Measurements from ENCODE around the gene LAMA1.
A peak's percentile ranks its signal among the peaks of the same experiment; 100 is the strongest.
"Not testable (repeated sequence)": the region's sequence is repeated elsewhere in the genome, so short reads cannot be mapped to it uniquely, and the experiment has no call there.

LAMA1 gene, protein sequence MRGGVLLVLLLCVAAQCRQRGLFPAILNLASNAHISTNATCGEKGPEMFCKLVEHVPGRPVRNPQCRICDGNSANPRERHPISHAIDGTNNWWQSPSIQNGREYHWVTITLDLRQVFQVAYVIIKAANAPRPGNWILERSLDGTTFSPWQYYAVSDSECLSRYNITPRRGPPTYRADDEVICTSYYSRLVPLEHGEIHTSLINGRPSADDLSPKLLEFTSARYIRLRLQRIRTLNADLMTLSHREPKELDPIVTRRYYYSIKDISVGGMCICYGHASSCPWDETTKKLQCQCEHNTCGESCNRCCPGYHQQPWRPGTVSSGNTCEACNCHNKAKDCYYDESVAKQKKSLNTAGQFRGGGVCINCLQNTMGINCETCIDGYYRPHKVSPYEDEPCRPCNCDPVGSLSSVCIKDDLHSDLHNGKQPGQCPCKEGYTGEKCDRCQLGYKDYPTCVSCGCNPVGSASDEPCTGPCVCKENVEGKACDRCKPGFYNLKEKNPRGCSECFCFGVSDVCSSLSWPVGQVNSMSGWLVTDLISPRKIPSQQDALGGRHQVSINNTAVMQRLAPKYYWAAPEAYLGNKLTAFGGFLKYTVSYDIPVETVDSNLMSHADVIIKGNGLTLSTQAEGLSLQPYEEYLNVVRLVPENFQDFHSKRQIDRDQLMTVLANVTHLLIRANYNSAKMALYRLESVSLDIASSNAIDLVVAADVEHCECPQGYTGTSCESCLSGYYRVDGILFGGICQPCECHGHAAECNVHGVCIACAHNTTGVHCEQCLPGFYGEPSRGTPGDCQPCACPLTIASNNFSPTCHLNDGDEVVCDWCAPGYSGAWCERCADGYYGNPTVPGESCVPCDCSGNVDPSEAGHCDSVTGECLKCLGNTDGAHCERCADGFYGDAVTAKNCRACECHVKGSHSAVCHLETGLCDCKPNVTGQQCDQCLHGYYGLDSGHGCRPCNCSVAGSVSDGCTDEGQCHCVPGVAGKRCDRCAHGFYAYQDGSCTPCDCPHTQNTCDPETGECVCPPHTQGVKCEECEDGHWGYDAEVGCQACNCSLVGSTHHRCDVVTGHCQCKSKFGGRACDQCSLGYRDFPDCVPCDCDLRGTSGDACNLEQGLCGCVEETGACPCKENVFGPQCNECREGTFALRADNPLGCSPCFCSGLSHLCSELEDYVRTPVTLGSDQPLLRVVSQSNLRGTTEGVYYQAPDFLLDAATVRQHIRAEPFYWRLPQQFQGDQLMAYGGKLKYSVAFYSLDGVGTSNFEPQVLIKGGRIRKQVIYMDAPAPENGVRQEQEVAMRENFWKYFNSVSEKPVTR (N-terminal part only)

DNA sequence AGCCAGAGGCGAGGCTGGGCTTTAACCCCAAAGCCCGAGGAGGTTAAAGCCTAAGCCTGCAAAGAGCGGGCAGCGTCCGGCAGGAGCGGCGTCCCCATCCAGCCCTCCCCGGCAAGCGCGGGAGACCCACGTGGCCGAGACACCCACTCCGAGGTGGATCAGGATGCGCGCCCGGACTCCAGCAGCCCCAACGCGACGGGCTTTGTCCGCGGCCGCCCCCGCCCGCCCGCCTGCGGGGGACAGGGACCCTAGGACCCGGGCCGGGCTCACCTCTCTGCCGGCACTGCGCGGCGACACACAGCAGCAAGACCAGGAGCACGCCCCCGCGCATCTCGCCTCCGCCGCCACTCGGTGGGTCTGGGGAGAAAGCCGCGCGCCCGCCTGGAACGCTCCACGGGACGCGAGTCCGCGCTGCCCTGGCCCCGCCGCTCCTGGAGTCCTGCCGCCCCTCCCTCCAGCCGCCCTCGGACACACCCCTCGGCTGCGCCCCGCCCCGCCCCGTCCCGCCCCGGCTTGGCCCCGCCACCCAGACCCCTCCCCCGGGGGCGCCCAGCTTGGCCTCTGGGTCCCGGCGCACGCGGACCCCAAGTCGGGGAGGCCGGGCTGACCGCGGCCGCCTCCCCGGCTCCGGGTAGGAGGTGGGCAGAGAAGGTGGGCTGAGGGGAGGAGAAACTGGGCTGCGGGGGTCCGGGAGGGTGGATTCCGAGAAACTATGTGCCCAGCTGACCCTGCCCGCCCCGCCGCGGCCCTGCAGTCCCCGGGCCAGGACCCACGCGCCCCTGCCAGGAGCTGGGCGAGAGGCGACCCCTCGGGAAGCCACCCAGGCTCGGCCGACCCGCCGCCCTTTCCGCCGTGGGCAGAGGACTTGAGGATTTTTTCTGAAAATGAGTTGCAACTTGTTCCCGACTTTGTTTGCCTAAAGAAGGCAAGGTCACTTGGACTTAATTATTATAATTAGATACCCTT is at the start of gene LAMA1:
LAMA1 (minus strand) TSS at position 408 of the 966 bp plus-strand sequence; CDS start at position 331, 77 bp downstream.
- DNase-seq: no peak

DNA sequence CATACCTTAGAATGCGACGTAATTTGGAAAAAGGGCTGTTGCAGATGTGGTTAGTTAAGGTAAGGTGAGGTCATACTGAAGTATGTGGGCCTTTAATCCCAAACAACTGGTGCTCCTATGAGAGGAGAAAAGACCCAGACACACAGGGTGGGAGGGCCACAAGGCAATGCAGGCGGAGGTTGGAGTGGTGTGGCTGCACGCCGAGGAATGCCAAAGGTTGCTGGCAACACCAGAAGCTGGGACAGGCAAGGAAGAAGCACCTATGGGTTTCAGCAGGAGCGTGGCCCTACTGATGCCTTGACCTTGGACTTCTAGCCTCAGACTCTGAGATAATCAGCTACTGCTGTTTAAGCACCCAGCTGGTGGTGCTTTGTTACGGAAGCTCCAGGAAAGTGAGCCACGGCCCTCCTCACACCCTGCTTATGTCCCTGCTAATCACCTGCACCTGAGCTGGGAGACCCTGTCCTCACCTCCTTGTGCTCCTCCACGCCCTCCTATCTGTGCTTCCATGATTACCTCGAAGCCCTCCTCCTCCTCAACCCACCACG is 48.3 kb upstream of the LAMA1 start:
- DNase-seq: no peak

DNA sequence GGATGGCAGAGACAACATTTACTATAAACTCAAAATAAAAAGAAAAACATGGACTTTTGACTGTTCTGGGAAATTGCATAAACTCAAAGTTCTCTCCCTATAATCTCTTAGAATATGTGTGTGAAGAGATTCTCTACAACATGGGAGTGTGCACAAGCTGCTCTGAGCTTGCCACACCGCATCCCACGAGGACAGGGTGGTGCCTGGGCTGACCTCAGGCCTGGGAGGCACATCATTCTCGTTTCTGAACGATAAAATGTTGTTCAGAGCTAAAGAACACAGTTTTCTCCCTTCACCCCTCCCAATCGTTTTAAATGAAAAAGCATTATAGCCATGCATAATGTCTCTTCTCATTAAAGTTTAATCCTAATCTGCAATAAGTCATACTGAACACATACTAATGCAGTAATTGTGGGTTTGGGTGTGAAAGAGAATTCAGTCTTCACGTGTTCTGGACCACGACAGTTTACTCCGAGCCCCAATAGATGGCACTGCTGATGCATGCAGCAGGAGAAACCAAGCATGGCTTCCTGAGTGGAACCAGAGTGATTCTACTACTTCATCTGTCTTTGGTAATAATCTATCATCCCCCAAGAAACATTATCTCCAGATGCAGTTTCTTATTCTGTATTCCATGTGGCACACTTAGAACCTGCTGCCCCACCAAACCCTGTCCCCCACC is 46.9 kb upstream of the LAMA1 start:
- DNase-seq: no peak

DNA sequence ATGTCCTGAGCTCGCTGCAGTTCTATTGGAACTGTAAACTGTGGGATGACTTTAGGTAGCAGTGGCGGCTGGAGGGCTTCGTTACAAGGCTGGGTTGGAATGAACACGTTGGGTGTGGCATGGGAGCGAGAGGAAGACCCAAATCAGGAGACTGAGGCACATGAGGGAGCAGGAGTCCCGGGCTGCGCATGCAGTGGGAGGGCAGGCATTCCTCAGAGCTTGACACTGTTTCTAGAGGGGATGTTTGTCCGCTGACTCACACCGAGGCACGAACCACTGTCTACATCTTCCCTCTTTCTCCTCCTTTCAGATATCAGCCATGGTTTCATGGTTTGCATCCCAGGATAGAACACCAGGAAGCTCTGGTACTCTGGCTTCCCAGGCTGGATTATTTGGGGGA is 40.6 kb upstream of the LAMA1 start:
- no peak for DNase-seq

DNA sequence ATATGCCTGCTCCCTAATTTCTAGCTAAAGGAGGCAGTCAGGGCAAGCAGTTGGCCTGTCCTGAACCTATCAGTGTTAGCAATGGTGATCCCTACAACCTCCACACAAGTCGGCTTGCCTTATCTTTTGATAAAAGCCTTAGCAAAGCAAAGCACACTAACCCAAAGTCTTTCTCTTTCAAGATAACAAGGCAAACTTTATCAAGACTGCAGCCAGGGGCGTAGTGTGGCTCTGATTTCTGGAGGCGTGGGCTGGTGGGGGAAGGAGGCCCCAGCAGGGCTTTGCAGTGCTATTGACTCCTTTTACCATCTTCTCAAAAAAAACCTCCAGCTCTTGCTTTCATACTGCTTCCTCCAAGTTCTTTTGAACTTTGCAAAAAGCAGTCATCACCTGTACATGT is 40.2 kb upstream of the LAMA1 start:
- DNase-seq: no peak

DNA sequence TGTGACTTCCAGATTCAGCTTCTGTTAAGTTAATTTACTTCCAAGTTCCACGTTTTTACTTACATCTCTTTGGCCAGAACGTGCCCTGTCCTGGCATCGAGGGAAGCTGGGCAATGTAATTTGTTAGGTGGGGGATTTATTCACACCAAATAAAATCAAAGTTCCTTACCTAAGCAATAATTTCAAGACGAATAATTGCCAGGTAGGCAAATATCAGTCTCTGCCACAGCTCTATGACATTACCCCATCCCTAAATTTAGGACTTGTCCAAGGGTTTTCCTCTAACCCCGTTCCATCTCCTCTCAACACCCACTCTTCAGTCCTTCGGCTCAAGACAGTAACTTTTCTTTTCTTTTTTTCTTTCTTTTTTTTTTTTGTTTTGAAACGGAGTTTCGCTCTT is 38.3 kb upstream of the LAMA1 start:
- DNase-seq: no peak

DNA sequence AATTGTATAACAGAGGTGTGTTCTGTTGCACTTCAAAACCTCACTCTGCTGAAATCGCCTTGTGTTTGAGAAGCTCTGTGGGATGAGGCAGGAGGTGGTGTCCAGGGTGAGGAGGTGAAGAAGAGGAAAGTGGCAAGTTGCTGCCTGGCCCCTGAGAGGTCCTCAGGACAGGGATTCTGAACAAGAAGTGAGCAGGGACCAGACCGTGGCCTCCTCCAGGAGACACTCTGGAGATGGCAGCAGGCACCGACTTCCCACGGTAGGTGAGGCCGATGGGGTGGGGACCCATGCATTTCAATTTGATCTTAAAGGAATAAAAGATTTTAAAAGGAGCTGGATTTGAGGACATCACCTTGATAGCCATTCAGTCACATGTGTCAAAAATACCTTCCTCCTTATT is 37.5 kb upstream of the LAMA1 start:
- DNase-seq: no peak

DNA sequence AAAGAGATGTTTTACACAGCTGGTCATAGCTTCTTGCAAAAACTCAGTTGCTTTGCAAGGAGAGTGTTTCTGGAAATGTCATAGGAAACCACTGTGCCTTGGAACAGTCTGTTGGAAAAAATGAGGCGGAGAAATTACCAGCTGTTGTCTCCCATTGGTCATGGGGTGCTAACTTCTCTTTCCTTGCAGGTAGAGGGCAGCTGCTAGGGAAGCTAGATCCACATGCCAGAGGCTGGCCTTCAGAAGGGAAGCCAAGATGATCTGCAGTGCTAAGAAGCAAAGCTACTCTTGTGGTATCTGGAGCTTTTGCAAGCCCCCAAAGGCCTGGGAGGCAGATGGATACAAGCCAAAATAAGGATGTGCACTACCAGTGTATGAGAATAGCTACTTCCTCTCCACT is 34.8 kb upstream of the LAMA1 start:
- DNase-seq: no peak

DNA sequence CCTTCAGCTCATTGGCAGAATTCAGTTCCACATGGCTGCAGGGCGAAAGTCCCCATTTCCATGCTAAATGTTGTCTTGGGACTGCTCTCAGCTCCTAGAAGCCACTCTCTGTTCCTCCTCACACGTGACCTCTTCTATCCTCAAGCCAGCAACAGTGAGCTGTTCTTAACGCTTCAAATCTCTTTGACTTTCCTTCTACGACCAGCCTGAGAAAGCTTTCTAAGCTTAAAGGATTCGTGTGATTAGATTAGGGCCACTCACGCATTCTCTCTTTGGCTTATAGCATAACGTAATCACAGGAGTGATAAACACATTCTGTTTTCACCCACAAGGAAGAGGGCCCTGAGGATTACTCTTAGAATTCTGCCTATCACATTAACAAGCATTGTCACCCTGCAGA is 29.8 kb upstream of the LAMA1 start:
- DNase-seq: no peak

DNA sequence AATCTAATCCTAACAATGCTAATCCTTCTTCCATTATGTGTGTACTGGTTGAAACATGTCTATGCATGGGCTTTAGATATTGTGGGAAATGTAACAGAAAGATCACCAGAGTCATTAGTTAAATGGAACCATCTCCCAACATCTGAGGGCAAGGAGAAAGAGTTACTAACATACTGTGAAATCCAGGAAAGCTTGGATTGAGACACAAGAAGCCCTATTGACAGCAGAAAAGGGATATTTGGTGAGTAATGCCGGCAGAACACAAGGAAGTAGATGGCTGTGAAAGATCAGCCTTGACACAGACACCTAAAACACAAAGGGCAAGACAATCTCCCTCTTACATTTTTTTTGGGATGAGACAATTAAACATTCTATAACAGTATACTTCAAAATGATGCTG is 28.5 kb upstream of the LAMA1 start:
- no peak for DNase-seq

DNA sequence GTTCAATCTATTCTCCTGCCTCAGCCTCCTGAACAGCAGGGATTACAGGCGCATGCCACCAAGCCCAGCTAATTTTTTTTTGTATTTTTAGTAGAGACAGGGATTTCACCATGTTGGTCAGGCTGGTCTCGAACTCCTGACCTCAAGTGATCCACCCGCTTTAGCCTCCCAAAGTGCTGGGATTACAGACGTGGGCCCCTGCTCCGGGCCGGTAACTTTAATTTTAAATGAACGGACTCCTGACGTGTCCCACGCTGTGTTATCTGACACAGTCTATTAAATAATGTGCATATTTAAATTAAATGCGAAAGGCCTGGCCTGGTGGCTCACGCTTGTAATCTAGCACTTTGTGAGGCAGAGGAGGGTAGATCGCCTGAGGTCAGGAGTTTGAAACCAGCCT is 27.3 kb upstream of the LAMA1 start:
- DNase-seq: not testable (repeated sequence)

DNA sequence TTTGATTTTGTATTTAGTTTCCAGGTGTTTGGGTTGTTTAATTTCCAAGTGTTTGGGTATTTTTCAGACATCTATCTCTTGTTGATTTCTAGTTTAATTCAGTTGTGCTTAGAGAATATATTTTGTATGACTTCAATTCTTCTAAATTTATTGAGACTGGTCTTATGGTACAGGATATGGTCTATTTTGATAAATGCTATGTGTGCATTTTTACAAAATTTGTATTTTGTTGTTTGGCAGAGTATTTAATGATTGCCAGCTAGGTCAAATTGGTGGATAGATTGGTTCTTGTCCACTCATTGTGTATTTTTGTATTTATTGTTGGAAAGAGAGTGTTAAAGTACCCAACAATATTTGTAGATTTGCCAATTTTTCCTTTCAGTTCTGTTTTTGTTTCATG is 23.7 kb upstream of the LAMA1 start:
- no peak for DNase-seq

DNA sequence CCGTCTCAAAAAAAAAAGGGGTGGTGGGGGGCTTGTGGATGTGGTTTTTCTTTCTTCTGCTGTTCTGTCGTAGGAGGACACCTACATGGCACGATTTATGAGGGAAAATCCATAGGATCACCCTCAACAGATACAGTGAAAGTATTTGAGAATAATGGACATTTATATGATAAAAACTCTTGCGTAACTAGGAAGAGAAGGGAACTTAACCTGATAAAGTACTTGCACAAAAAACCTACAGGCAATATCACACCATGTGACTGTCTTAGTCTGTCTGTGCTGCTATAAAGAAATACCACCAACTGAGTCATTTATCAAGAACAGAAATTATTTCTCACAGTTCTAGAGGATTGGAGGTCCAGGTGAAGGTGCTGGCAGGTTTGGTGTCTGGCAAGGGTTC is 21.8 kb upstream of the LAMA1 start:
- no peak for DNase-seq

DNA sequence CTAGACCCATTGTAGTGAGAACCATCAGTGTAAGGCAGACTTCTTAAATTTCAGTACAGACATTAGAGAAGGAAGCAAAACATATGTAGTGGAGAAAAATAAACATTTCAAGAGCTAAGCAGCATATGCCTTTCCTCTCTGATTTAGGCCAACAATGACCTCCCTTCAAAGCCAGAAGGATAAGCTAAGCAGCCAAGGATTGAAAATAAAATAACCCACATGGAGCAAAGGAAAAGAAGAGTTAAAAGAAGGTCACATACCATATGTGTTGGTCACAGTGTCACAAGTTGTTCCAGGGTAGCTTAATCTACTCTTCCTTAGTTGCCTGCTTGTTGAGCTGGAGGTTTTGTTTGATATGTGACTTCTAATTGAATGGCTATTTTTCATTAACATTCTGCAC is 15.6 kb upstream of the LAMA1 start:
- no peak for DNase-seq

DNA sequence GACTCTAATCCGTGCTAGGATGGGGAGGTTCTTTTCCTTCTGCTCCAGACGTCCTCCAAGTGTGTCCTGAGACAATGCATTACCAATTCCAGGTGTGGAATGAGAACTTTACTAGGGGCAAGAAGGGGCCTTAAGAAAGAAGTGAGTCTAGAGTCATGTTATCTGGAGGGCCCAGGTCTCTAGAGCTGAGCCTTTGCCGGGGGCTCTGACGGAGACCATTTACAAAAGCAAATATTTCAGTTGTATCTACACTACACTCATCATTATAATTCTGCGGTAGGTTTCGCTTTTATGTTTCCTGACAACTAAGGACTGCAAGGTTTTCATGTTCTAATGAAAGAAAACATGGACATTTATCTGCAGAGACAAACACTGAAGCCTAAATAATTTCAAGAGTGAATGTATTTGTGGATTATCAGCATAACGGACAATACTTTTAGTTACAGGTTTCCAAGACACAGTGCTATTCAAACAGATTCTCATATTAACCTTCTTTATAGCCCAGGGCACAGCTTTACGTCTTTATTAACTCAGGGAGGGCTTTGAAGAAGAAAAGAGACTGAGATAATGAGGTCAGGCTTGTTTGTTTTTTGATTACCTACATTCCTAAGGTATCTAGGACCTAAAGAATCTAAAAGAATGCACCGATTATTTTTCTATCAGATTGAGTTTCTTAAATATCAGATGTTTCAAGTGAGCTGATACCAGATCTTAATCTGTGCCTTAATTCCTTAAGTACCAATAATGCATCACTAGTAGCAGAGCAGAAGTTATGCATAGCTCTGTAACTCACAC is 15.0 kb upstream of the LAMA1 start:
- DNase-seq: no peak

DNA sequence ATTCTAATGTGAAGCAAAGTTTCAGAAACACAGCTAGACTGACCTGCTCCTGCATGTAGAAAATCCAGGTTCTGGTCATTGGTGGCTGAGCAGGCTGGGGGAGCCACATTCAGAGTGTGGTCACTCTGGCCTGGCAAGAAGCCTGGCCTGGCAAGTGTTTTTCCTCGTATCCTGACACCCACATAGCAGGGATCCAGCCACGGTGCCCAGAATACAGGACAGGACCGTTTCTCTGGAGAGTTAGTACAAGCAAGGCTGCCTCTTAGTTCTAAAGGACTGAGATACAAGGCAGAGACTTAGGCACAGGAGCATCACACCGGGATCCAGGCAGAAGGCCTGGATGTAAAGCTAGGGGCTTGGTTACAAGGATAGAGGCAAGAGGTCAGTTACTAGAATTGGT is 4.8 kb upstream of the LAMA1 start:
- no peak for DNase-seq

DNA sequence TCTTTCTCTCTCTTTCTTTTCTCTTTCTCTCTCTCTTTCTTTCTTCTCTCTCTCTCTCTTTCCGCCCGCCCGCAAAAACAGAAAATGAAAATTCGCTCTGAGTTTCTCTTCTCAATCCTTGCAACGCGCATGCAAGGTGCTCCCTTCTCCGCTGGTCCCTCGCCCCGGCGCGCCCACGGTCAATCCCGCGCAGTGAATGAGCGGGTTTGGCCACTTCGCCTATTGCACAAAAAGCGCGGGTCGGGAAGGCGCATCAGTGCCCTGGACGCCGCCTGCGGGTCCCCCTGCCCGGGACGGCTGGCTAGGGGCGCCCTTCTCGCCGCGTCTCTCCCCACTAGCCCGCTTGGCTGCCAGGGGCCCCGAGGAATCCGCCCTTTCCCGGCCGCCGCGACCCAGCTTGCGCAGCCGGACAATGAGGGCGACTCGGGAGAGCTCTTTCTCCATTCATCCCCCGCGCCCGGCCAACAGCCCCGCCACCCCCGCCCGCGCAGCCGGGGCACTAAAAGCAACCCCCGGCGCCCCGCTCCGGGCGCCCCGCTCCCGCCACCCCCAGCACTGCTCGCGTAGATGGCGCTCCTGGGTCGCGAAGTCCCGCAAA is 706 bp downstream of the LAMA1 start:
- no peak for DNase-seq

DNA sequence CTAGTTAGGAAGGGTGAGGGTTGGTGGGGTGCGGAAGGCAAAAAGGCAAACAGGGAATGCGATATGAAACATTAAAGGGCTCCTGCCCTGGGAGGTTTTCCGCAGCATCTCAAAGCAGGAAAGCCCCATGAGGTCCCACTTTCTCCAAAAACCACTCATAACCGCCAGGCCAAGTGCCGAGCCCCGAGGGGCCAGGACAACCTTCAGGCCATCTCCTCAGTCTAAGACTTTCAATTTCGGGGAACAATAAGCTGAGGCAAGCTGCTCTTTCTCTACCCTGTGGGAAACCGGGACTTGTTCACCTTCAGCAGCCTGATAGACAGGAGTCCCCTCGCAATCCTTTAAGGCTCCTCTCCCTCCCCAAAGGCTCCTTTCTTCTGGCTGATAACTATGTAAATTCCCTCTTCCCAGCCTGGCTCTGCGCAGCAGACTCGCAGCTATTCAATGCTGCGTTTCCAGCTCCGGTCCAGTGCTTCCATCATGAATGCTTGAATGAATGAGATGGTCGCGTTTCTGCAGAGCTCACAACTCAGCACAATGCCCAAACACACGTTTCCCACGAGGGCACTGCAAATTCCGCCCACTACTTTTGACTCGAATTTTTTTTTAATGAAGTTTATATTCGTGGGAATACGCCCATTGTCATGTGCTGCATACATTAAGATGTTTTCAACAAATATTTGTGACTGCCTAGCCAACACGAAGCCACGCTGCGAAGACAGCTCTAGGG is 1.4 kb downstream of the LAMA1 start:
- peak; percentile 39 for DNase-seq

DNA sequence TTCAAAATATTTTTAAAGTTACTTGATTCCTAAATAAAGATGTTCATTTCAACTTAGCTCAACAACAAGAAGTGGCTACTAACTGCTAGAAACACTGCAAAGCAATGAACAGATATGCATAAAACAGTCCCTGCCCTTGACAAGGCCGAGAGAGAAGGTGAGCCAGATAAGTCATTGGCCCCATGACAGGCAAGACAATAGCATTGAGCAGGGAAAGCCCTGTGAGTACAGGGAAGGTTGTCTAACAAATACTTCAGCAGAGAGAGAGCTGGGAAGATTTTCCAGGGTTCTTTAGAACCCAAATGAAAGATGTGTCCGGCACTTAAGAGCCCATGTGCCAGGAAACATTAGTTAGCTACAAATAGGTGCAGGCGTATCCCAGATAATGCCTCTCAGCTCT is 4.7 kb downstream of the LAMA1 start:
- DNase-seq: no peak

Measured in DMS79 treated with DMSO at 0.1 percent for 48 hours (cell line).